ENCODE results near the gene ADGRB3. TPM values are rescaled to one million over a fixed set of nuclear protein-coding genes. Genes with fewer than 3 reads are reported as not detected.
A peak's percentile ranks its signal among the peaks of the same experiment; 100 is the strongest.

The ADGRB3 gene
- total RNA-seq, 1 experiment from 2014 or later = 7.7 TPM

GRCh38 chr6:68993911-68994310, 358.8 kb downstream of the ADGRB3 start:
- H3K36me3 ChIP-seq (ENCODE audit: insufficient read depth, low read length, poor library complexity, severe bottlenecking) = no peaks in the 10 kb centered on the region
- POLR2A ChIA-PET (ENCODE audit: low non-redundant PET) = no interaction called here
- CTCF ChIA-PET = no interaction called here

GRCh38 chr6:68994521-68994920, 359.4 kb downstream of the ADGRB3 start:
- H3K27ac ChIP-seq (ENCODE audit: low read depth, low read length, poor library complexity, severe bottlenecking) = no peak overlapping the region
- no peaks in the 10 kb centered on the region for H3K9me3 ChIP-seq (ENCODE audit: low read depth, low read length, poor library complexity, severe bottlenecking)
- DNase-seq (ENCODE audit: low spot score) = peak; percentile 33
- POLR2A ChIA-PET (ENCODE audit: low non-redundant PET) = interaction anchor here (0.5 kb wide), 1 partner anchor 11 kb away, joined by 3 read pairs; no protein-coding TSS in a partner anchor
- intact Hi-C loops (cut with micrococcal nuclease; ENCODE audit: unreplicated experiment) = no loop called here
- no peaks in the 10 kb centered on the region for H3K36me3 ChIP-seq (ENCODE audit: insufficient read depth, low read length, poor library complexity, severe bottlenecking)
- TF ChIP-seq CTCF (conservative IDR thresholded peaks at IDR 0.05; ENCODE audit: low read depth, low read length) = no peak
- no peak for TF ChIP-seq EZH2 (IDR thresholded peaks at IDR 0.05; ENCODE audit: borderline replicate concordance, low read depth, low read length, poor library complexity, severe bottlenecking)
- H3K4me3 ChIP-seq (ENCODE audit: low read depth, low read length, poor library complexity, severe bottlenecking) = no peak overlapping the region
- no peaks in the 10 kb centered on the region for H3K27me3 ChIP-seq (replicated peaks; ENCODE audit: insufficient read depth, low read depth, low read length, poor library complexity)
- BruUV-seq (replicated peaks) = no TSS peak
- CTCF ChIA-PET = no interaction called here
- H3K4me1 ChIP-seq (ENCODE audit: insufficient read depth, low read length, poor library complexity, severe bottlenecking) = peaks cover 14% of the 10 kb centered on the region

More at GRCh38 chr6:68993911-68994310, 358.8 kb downstream of the ADGRB3 start:
- no TSS peak for BruUV-seq (replicated peaks)
- no peak for DNase-seq (ENCODE audit: low spot score)
- H3K27me3 ChIP-seq (replicated peaks; ENCODE audit: insufficient read depth, low read depth, low read length, poor library complexity) = no peaks in the 10 kb centered on the region
- no peak overlapping the region for H3K27ac ChIP-seq (ENCODE audit: low read depth, low read length, poor library complexity, severe bottlenecking)
- H3K4me1 ChIP-seq (ENCODE audit: insufficient read depth, low read length, poor library complexity, severe bottlenecking) = peaks cover 14% of the 10 kb centered on the region
- H3K9me3 ChIP-seq (ENCODE audit: low read depth, low read length, poor library complexity, severe bottlenecking) = no peaks in the 10 kb centered on the region
- no peak overlapping the region for H3K4me3 ChIP-seq (ENCODE audit: low read depth, low read length, poor library complexity, severe bottlenecking)
- intact Hi-C loops (cut with micrococcal nuclease; ENCODE audit: unreplicated experiment) = no loop called here
- TF ChIP-seq EZH2 (IDR thresholded peaks at IDR 0.05; ENCODE audit: borderline replicate concordance, low read depth, low read length, poor library complexity, severe bottlenecking) (no peak), CTCF (conservative IDR thresholded peaks at IDR 0.05; ENCODE audit: low read depth, low read length) (no peak)

GRCh38 chr6:69005199-69005598, 370.1 kb downstream of the ADGRB3 start:
- Histone ChIP-seq H3K9me3 (ENCODE audit: low read depth, low read length, poor library complexity, severe bottlenecking) (no peaks in the 10 kb centered on the region), H3K27me3 (replicated peaks; ENCODE audit: insufficient read depth, low read depth, low read length, poor library complexity) (no peaks in the 10 kb centered on the region), H3K36me3 (ENCODE audit: insufficient read depth, low read length, poor library complexity, severe bottlenecking) (no peaks in the 10 kb centered on the region), H3K4me3 (ENCODE audit: low read depth, low read length, poor library complexity, severe bottlenecking) (no peak overlapping the region), H3K27ac (ENCODE audit: low read depth, low read length, poor library complexity, severe bottlenecking) (no peak overlapping the region), H3K4me1 (ENCODE audit: insufficient read depth, low read length, poor library complexity, severe bottlenecking) (no peaks in the 10 kb centered on the region)
- TF ChIP-seq CTCF (conservative IDR thresholded peaks at IDR 0.05; ENCODE audit: low read depth, low read length) (no peak), EZH2 (IDR thresholded peaks at IDR 0.05; ENCODE audit: borderline replicate concordance, low read depth, low read length, poor library complexity, severe bottlenecking) (no peak)
- BruUV-seq (replicated peaks) = no TSS peak
- ChIA-PET CTCF (no interaction called here), POLR2A (ENCODE audit: low non-redundant PET) (interaction anchor here (0.7 to 0.8 kb wide), 2 partner anchors 11 to 839 kb away, joined by 3 read pairs; no protein-coding TSS in a partner anchor)
- intact Hi-C loops (cut with micrococcal nuclease; ENCODE audit: unreplicated experiment) = no loop called here
- no peak for DNase-seq (ENCODE audit: low spot score)

All from A673 (cell line).